BE2C (cell line): ENCODE results near the gene EHBP1.

Experiments
- DNase-seq: peaks from one replicate; pipeline ENCODE4 v3.0.0-alpha.2; 2020
- H3K27me3 ChIP-seq: fragments of 250-450 bp; sonication (Bioruptor Pico); 2 replicates; pipeline ENCODE4 v1.5.1; 2020; ENCODE audit warnings: mild to moderate bottlenecking
- H3K36me3 ChIP-seq: fragments of 250-450 bp; sonication (Bioruptor Pico); 2 replicates; pipeline ENCODE4 v1.5.1; 2020; ENCODE audit warnings: mild to moderate bottlenecking
- H3K4me1 ChIP-seq: fragments of 250-450 bp; sonication (Bioruptor Pico); 2 replicates; pipeline ENCODE4 v1.5.1; 2020
- H3K4me3 ChIP-seq: 2 replicates; pipeline ENCODE4 v1.5.1; 2011; ENCODE audit warnings: low read depth, low read length
- H3K9me3 ChIP-seq: fragments of 250-450 bp; sonication (Bioruptor Pico); 2 replicates; pipeline ENCODE4 v1.5.1; 2020
- TF ChIP-seq, protein P1 (sequence below): IDR thresholded peaks from 2 replicates; pipeline ENCODE4 v1.5.1; 2012; ENCODE audit warnings: mild to moderate bottlenecking, low read depth, low read length

EHBP1 gene

DNA sequence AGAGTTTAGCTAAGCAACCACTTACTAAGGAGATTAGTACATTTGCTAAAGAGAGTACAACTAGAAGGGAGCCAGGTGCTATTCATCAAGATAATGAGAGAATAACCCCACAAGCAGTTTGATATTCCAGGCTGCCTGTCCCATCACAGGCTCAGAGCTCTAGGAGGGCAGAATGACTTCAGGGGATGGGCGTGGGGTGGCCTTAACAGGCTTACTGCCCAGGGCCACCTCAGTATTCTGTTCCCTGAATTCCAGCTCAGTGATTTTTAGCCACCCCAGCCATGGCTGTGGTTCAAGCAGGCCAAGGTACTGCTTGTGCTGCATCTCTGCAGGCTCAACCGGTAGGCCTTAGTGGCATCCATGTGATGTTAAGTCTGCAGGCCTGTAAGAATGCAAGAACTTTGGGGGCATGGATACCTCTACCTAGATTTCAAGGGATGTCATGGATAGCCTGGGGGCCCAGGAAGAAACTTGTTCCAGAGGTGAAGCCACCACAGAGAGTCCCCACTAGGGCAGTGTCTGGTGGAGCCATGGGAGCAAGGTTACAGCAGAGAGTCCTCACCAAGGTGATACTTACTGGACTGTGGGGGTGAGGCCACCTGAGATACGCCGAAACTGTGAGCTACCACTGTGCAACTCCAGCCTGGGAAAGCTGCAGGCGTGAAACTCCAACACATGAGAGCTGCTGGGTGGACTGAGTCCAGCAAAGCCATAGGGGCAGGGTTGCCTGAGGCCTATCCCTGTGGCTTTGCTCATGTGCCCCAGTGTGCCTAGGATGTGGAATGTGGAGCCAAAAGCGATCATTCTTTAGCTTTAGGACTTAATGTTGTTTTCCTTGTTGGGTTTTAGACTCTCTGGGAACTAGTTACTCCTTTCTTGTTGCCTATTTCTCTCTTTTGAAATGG lies 107.7 kb downstream of the EHBP1 start:
- no peak for DNase-seq
- no peaks in the 10 kb centered on the region for H3K9me3 ChIP-seq
- no peaks in the 10 kb centered on the region for H3K36me3 ChIP-seq
- no peaks in the 10 kb centered on the region for H3K27me3 ChIP-seq
- peaks cover 8% of the 10 kb centered on the region for H3K4me1 ChIP-seq
- no peak overlapping the region for H3K4me3 ChIP-seq
- TF ChIP-seq, protein P1, sequence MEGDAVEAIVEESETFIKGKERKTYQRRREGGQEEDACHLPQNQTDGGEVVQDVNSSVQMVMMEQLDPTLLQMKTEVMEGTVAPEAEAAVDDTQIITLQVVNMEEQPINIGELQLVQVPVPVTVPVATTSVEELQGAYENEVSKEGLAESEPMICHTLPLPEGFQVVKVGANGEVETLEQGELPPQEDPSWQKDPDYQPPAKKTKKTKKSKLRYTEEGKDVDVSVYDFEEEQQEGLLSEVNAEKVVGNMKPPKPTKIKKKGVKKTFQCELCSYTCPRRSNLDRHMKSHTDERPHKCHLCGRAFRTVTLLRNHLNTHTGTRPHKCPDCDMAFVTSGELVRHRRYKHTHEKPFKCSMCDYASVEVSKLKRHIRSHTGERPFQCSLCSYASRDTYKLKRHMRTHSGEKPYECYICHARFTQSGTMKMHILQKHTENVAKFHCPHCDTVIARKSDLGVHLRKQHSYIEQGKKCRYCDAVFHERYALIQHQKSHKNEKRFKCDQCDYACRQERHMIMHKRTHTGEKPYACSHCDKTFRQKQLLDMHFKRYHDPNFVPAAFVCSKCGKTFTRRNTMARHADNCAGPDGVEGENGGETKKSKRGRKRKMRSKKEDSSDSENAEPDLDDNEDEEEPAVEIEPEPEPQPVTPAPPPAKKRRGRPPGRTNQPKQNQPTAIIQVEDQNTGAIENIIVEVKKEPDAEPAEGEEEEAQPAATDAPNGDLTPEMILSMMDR = no peak

DNA sequence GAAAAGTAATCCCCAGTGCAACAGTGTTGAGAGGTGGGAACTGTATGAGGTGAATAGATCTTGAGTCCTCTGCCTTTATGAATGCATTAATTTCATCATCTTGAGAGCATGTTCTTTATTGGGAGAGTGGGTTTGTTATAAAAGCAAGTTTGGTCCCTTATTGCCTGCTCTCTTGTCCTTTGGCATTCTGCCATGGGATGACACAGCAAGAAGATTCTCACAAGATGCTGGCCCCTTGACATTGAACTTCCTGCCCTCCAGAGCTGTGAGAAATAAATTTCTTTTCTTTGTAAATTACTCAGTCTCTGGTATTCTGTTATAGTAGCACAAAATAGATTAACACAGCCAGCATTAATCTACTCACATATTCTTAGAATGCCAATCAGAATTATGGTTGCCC lies 108.6 kb downstream of the EHBP1 start:
- H3K4me3 ChIP-seq = no peak overlapping the region
- no peaks in the 10 kb centered on the region for H3K9me3 ChIP-seq
- no peak for DNase-seq
- no peaks in the 10 kb centered on the region for H3K36me3 ChIP-seq
- TF ChIP-seq, protein P1 = no peak
- H3K4me1 ChIP-seq = peaks cover 8% of the 10 kb centered on the region
- no peaks in the 10 kb centered on the region for H3K27me3 ChIP-seq

DNA sequence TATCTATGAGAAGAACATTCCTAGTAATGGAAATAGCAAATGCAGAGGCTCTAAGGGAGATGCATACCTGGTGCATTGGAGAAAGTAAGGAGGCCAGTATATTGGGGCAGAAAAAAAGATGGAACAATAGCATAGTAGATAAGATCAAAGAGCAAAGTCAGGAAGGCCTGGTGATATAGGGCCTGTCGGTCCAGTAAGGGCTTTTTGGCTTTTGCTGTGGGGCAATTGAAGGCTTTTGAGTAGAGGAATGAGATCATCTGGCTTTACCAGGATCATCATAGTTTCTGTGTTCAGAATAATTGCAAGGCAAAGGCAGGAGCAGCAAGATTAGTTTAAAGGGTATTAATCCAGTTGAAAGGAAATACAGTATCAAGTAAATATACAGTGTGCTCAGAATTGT lies 111.8 kb downstream of the EHBP1 start:
- TF ChIP-seq, protein P1 = no peak
- no peaks in the 10 kb centered on the region; the same call in 1 of the 2 replicates for H3K4me1 ChIP-seq
- no peak overlapping the region for H3K4me3 ChIP-seq
- H3K27me3 ChIP-seq = no peaks in the 10 kb centered on the region
- no peaks in the 10 kb centered on the region for H3K36me3 ChIP-seq
- no peak for DNase-seq
- H3K9me3 ChIP-seq = no peaks in the 10 kb centered on the region

DNA sequence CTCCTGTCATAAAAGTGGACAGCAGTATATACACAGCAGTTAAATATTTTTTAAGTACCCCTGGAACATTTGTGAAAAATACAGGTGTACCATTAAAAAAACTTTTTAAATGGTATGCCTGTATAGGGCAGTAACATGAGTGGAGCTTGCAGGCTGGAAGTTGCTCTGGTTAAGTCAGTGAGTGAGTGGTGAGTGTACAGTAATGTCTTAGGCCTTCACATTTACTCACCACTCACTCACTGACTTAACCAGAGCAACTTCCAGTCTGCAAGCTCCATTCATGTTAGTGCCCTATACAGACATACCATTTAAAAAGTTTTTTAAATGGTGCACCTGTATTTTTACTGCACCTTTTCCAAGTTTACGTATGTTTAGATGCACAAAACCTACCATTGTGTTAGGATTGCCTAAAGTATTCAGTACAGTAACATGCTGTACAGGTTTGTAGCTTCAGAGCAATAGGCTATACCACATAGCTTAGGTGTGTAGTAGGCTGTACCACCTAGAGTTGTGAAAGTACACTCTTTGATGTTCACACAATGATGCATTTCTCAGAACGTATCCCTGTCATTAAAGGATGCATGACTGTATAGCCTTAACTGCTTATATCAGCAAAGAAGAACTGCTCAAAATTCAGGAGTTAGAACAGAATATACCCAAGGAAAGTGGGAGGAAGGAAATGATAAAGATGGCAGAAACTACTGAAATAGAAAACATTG lies 112.6 kb downstream of the EHBP1 start:
- DNase-seq = no peak

DNA sequence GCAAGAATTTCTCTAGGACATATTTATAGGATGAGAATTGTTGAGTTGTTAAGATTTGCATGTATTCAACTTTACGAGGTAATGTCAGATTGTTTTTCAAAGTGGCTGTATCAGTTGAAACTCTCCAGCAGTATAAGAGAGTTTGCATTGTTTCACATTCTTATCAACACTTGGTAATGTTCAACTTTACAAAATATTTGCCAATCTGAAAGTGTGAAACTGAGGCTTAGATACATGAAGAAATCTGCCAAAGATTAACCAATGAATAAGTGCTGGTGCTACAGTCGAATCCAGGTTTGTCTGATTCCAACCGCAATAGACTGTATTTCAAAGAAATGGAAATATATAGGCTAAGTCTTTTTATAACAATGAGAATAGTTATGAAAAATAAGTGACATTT lies 117.0 kb downstream of the EHBP1 start:
- no peak for DNase-seq

More for the DNA sequence above, 112.6 kb downstream of the EHBP1 start:
- Histone ChIP-seq H3K4me3 (no peak overlapping the region), H3K4me1 (no peaks in the 10 kb centered on the region), H3K27me3 (no peaks in the 10 kb centered on the region), H3K9me3 (no peaks in the 10 kb centered on the region), H3K36me3 (no peaks in the 10 kb centered on the region)
- TF ChIP-seq, protein P1 = no peak

More for the DNA sequence above, 117.0 kb downstream of the EHBP1 start:
- Histone ChIP-seq H3K36me3 (no peaks in the 10 kb centered on the region), H3K4me1 (no peaks in the 10 kb centered on the region), H3K4me3 (no peak overlapping the region), H3K9me3 (no peaks in the 10 kb centered on the region), H3K27me3 (no peaks in the 10 kb centered on the region)
- TF ChIP-seq, protein P1 = no peak
